Measurements from ENCODE around the gene TRIM23.

Gene TRIM23

GRCh38 chr5:65563777-65564176 is 60.4 kb downstream of the TRIM23 start:
- no peak for DNase-seq (ENCODE audit: low spot score)

GRCh38 chr5:65562731-65563701 is 61.1 kb downstream of the TRIM23 start, which contains the start of the genes CENPK and PPWD1:
TSS of gene CENPK (minus strand) at chr5:65563168. CDS start at chr5:65554907, 8,261 bp downstream.
TSS of gene PPWD1 (plus strand) at chr5:65563296. CDS start at chr5:65563311, 15 bp downstream.
- peak; percentile 94 for DNase-seq (ENCODE audit: low spot score)

DNA sequence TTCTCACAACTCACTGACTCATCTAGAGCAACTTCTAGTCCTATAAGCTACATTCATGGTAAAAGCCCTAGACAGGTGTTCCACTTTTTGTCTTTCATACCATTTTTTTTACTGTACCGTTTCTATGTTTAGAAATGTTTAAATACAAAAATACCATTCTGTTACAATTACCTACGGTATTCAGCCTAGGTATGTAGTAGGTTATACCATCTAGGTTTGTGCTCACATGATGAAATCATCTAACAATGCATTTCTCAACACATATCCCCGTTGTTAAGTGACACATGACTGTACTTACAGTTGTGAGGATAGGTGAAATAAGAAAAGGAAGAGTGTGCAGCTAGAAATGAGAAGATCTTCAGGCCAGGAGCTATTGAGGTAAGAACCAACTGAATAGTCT is 67.4 kb downstream of the TRIM23 start:
- DNase-seq (ENCODE audit: low spot score), result no peak

- DNase-seq (ENCODE audit: low spot score), result no peak
Measured at GRCh38 chr5:65556181-65556580, 68.0 kb downstream of the TRIM23 start.

GRCh38 chr5:65555287-65555686 is 68.8 kb downstream of the TRIM23 start:
- DNase-seq (ENCODE audit: low spot score), result no peak

DNA sequence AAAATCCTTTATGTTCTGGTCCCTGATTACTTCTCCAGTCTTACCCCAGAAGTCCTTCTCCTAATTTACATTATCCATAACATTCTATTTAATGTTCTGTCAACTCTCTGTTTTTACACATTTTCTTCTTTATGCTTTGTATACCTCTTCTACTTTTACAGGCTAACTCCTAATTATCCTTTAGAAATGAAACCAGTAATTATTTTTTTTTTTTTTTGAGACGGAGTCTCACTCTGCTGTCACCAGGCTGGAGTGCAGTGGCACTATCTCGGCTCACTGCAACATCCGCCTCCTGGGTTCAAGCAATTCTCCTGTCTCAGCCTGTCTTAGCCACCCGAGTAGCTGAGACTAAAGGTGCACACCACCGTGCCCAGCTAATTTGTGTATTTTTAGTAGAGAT is 70.2 kb downstream of the TRIM23 start:
- no peak for DNase-seq (ENCODE audit: low spot score)

DNA sequence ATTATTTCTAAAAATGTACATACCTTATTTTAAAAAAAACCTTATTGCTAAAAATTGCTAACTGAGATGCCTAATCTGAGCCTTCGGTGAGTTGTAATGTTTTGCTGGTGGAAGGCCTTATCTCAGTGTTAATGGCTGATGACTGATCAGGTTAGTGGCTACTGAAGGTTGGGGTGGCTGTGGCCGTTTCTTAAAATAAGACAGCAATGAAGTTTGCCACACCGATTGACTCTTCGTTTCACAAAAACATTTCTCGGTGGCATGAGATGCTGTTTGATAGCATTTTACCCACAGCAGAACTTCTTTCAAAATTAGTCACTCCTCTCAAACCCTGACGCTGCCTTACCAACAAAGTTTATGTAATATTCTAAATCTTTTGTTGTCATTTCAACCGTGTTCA is 75.9 kb downstream of the TRIM23 start:
- DNase-seq (ENCODE audit: low spot score), result no peak

DNA sequence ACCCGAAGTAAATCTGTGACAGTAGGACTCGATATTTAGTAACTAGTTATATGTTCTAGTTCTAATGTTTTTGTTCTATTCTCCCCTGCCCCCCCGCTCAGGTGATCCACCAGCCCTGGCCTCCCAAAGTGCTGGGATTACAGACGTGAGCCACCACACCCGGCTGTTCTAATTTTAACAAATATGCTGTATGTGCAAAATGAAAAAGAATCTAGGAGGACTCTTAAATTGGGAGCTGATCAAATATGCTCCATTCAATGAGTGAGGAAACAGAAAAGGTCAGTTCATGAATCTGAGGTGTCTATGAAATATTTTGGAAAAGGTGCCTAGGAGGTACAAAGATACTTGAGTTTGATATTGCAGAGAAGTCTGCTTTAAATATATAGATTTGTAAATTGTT is 78.0 kb downstream of the TRIM23 start:
- DNase-seq (ENCODE audit: low spot score), result no peak

DNA sequence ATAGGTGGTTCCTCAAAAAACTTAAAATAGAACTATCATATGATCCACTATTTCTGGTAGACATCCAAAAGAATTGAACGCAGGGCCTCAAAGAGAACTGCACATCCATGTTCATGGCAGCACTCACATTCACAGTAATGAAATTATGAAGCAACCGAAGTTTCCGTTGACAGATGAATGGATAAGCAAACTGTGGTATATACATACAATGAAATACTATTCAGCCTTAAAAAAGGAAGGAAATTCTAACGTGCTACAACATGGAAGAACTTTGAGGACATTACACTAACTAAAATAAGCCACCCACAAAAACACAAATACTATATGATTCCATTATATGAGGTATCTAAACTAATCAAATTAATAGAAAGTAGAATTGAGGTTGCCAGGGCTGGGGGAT is 79.7 kb downstream of the TRIM23 start:
- no peak for DNase-seq (ENCODE audit: low spot score)

DNA sequence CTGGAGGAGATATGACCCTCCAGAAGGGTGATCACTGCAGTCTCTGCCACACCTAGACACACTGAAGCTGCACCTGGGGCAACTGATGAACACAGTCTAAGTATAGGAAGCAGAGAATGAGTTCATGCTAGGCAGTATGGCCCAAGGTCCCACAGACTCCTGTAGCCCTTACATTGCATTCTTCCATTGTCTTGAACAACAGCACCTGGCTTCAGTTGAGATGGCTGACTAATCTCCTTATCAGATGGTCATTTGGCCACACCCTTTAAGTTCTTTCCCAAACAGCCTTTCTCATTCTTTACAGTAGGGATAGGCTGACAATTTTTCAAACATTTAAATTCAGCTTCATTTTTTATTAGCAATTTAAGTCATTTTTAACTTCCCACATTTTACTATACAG is 84.3 kb downstream of the TRIM23 start:
- no peak for DNase-seq (ENCODE audit: low spot score)
